HepG2 (cell line): ENCODE results near the gene CYP20A1. TPM values are rescaled to one million over a fixed set of nuclear protein-coding genes. Genes with fewer than 3 reads are reported as not detected.

Experiments
- ASH2L ChIP-seq: fragments of 300-600, 200-600 bp; sonication (generic); IDR thresholded peaks from 2 replicates; pipeline ENCODE4 v1.7.0; 2017; ENCODE audit warnings: low read depth, mild to moderate bottlenecking, moderate library complexity, mixed read lengths, low read length; ENCODE audit not compliant: insufficient read length
- FIP1L1 ChIP-seq: fragments of 200-400 bp; formaldehyde crosslinking; IDR thresholded peaks from 2 replicates; pipeline ENCODE4 v1.6.1; 2018; ENCODE audit warnings: low read depth, mild to moderate bottlenecking, low read length, moderate library complexity, borderline replicate concordance; ENCODE audit not compliant: insufficient read depth
- FOXJ3 ChIP-seq: sonication (generic); formaldehyde crosslinking; IDR thresholded peaks from 2 replicates; pipeline ENCODE4 v1.4.0; 2020; ENCODE audit warnings: missing genetic modification reagents, mild to moderate bottlenecking, borderline replicate concordance
- NBN ChIP-seq: fragments of 450-650 bp; conservative IDR thresholded peaks from 2 replicates; pipeline ENCODE4 v1.6.1; 2017
- NR2F1 ChIP-seq, 2 experiments: fragments of 450-650 bp in 1 of 2; formaldehyde crosslinking in 1 of 2; IDR thresholded peaks; 2 replicates each; pipeline versions ENCODE4 v1.5.0 to v1.6.1; 2016 to 2020; ENCODE audit warnings: mild to moderate bottlenecking in 1 of 2, missing compliant biosample characterization in 1 of 2, missing genetic modification reagents in 1 of 2, moderate library complexity in 1 of 2
- RFXAP ChIP-seq: sonication (generic); formaldehyde crosslinking; IDR thresholded peaks from 2 replicates; pipeline ENCODE4 v1.4.0; 2020; ENCODE audit warnings: missing genetic modification reagents, borderline replicate concordance
- RXRB ChIP-seq: IDR thresholded peaks from 2 replicates; pipeline ENCODE4 v1.6.1; 2016; ENCODE audit warnings: borderline replicate concordance, missing genetic modification reagents, missing compliant biosample characterization
- SALL2 ChIP-seq: sonication (generic); formaldehyde crosslinking; IDR thresholded peaks from 2 replicates; pipeline ENCODE4 v1.8.1; 2023; ENCODE audit warnings: mild to moderate bottlenecking, missing genetic modification reagents, inconsistent platforms
- YEATS4 ChIP-seq: sonication (generic); formaldehyde crosslinking; IDR thresholded peaks from 2 replicates; pipeline ENCODE4 v1.4.0; 2020; ENCODE audit warnings: missing genetic modification reagents, borderline replicate concordance
- ZNF333 ChIP-seq: sonication (generic); formaldehyde crosslinking; IDR thresholded peaks from 2 replicates; pipeline ENCODE4 v1.4.0; 2020; ENCODE audit warnings: mild to moderate bottlenecking, missing genetic modification reagents, borderline replicate concordance
- ZNF652 ChIP-seq: IDR thresholded peaks from 2 replicates; pipeline ENCODE4 v1.6.1; 2016; ENCODE audit warnings: low read depth, borderline replicate concordance
- ZSCAN30 ChIP-seq: sonication (generic); formaldehyde crosslinking; IDR thresholded peaks from 2 replicates; pipeline ENCODE4 v1.5.0; 2020; ENCODE audit warnings: mild to moderate bottlenecking, missing genetic modification reagents
- polyA plus RNA-seq, 8 experiments: library from polyadenylated mRNA; depleted of rRNA in 3 of 8; stranded (reverse) in 7 of 8; unstranded in 1 of 8; fragments of >200 nt; fragmentation: Illumina TruSeq in 4 of 8; extraction: Trizol in 4 of 8; gene quantifications; 2 replicates each; pipeline versions ENCODE4 v1.2.1 to v1.2.3, GENCODE V29; 2011 to 2016; ENCODE audit warnings: low read depth in 4 of 8, missing spikeins in 1 of 8, mixed read lengths in 1 of 8; ENCODE audit not compliant: insufficient read depth in 1 of 8
- total RNA-seq, 5 experiments: library from RNA; depleted of rRNA; stranded (reverse); fragments of >200 nt; fragmentation: Illumina TruSeq; extraction: Trizol; gene quantifications; 2 replicates each; pipeline ENCODE4 v1.2.3, GENCODE V29; 2016; ENCODE audit warnings: low read depth in 1 of 5
- TF ChIP-seq, protein P1 (sequence below): sonication (generic); formaldehyde crosslinking; IDR thresholded peaks from 2 replicates; pipeline ENCODE4 v1.4.0; 2020; ENCODE audit warnings: missing genetic modification reagents
- TF ChIP-seq, protein P2 (sequence below): sonication (generic); formaldehyde crosslinking; IDR thresholded peaks from 2 replicates; pipeline ENCODE4 v1.9.0; 2021; ENCODE audit warnings: missing genetic modification reagents, mild to moderate bottlenecking, borderline replicate concordance
- TF ChIP-seq, protein P3 (sequence below): conservative IDR thresholded peaks from 2 replicates; pipeline ENCODE4 v1.6.1; 2018; ENCODE audit warnings: missing genetic modification reagents
- TF ChIP-seq, protein P4 (sequence below): sonication (generic); formaldehyde crosslinking; IDR thresholded peaks from 2 replicates; pipeline ENCODE4 v1.5.1; 2020; ENCODE audit warnings: missing genetic modification reagents, mild to moderate bottlenecking, borderline replicate concordance
- TF ChIP-seq, protein P5 (sequence below): sonication (generic); formaldehyde crosslinking; conservative IDR thresholded peaks from 2 replicates; pipeline ENCODE4 v1.4.0; 2020; ENCODE audit warnings: missing genetic modification reagents
- TF ChIP-seq, protein P6 (sequence below): sonication (generic); formaldehyde crosslinking; conservative IDR thresholded peaks from 2 replicates; pipeline ENCODE4 v1.8.1; 2023; ENCODE audit warnings: missing genetic modification reagents

Gene CYP20A1
- total and polyA plus RNA-seq, 2 of the 13 experiments (the other 11 are each of a cell fraction or from before 2014, with no cell fraction given), result 9.6 to 35.3 TPM

DNA sequence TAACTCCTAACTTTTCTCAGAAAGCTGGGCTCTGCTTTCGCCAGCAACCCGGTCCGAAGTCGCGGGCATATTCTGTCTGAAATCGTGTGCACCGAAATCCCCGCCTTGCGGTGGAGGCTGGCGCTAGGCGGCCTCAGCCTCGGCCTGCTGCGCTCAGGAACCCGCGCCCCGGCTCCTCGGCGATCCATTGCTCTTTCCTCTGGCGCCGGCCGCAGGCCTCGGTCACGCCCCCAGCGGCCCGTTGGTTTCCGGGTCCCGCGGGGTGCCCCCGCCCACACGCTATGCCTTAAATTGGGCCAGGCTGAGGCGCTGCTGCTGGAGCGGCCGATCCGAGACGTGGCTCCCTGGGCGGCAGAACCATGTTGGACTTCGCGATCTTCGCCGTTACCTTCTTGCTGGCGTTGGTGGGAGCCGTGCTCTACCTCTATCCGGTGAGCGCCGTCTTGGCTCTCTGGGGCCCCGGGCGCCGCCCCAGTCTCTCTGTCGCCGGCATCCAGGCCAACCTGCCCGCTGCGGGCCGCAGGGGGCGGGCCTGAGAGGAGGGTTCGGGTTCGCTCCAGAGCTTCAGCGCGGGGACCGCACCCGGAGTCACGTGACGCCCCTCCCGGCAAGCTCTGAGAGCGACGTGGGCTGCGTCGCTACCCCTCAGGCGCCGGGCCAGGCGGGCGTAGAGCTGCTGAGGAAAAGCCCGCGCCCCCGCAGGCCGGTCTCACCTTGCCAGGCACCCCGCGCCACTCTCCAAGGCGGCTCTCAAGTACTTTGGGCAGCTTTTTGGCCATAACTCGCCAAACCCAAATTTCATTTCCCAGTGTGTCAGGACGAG, at the start of gene CYP20A1 (continued):
- TF ChIP-seq ZNF652 (CRISPR knock-in tag), result no peak; the same call in 1 of the 2 replicates
- peak; percentile 97 for TF ChIP-seq YEATS4 (CRISPR knock-in tag)
- no peak for TF ChIP-seq NBN
- TF ChIP-seq ASH2L, result peak; percentile 98
- TF ChIP-seq, protein P1, sequence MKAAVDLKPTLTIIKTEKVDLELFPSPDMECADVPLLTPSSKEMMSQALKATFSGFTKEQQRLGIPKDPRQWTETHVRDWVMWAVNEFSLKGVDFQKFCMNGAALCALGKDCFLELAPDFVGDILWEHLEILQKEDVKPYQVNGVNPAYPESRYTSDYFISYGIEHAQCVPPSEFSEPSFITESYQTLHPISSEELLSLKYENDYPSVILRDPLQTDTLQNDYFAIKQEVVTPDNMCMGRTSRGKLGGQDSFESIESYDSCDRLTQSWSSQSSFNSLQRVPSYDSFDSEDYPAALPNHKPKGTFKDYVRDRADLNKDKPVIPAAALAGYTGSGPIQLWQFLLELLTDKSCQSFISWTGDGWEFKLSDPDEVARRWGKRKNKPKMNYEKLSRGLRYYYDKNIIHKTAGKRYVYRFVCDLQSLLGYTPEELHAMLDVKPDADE (CRISPR knock-in tag), result peak; percentile 18; the same call in 1 of the 2 replicates
- TF ChIP-seq, protein P2, sequence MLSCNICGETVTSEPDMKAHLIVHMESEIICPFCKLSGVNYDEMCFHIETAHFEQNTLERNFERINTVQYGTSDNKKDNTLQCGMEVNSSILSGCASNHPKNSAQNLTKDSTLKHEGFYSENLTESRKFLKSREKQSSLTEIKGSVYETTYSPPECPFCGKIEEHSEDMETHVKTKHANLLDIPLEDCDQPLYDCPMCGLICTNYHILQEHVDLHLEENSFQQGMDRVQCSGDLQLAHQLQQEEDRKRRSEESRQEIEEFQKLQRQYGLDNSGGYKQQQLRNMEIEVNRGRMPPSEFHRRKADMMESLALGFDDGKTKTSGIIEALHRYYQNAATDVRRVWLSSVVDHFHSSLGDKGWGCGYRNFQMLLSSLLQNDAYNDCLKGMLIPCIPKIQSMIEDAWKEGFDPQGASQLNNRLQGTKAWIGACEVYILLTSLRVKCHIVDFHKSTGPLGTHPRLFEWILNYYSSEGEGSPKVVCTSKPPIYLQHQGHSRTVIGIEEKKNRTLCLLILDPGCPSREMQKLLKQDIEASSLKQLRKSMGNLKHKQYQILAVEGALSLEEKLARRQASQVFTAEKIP (CRISPR knock-in tag), result no peak
- TF ChIP-seq, protein P3, sequence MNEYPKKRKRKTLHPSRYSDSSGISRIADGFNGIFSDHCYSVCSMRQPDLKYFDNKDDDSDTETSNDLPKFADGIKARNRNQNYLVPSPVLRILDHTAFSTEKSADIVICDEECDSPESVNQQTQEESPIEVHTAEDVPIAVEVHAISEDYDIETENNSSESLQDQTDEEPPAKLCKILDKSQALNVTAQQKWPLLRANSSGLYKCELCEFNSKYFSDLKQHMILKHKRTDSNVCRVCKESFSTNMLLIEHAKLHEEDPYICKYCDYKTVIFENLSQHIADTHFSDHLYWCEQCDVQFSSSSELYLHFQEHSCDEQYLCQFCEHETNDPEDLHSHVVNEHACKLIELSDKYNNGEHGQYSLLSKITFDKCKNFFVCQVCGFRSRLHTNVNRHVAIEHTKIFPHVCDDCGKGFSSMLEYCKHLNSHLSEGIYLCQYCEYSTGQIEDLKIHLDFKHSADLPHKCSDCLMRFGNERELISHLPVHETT (CRISPR knock-in tag), result peak; percentile 87
- peak; percentile 97 for TF ChIP-seq FIP1L1
- peak; percentile 87 for TF ChIP-seq SALL2 (CRISPR knock-in tag)
- TF ChIP-seq, protein P4, sequence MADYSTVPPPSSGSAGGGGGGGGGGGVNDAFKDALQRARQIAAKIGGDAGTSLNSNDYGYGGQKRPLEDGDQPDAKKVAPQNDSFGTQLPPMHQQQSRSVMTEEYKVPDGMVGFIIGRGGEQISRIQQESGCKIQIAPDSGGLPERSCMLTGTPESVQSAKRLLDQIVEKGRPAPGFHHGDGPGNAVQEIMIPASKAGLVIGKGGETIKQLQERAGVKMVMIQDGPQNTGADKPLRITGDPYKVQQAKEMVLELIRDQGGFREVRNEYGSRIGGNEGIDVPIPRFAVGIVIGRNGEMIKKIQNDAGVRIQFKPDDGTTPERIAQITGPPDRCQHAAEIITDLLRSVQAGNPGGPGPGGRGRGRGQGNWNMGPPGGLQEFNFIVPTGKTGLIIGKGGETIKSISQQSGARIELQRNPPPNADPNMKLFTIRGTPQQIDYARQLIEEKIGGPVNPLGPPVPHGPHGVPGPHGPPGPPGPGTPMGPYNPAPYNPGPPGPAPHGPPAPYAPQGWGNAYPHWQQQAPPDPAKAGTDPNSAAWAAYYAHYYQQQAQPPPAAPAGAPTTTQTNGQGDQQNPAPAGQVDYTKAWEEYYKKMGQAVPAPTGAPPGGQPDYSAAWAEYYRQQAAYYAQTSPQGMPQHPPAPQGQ, result no peak
- TF ChIP-seq ZNF333, result peak; percentile 96
- no peak; a peak in 1 of 4 replicates for TF ChIP-seq NR2F1 (CRISPR knock-in tag; IDR thresholded peaks at IDR 0.05)
- TF ChIP-seq RXRB, result peak; percentile 66; the same call in 1 of the 2 replicates
- TF ChIP-seq FOXJ3 (CRISPR knock-in tag), result peak; percentile 87
- TF ChIP-seq, protein P5, sequence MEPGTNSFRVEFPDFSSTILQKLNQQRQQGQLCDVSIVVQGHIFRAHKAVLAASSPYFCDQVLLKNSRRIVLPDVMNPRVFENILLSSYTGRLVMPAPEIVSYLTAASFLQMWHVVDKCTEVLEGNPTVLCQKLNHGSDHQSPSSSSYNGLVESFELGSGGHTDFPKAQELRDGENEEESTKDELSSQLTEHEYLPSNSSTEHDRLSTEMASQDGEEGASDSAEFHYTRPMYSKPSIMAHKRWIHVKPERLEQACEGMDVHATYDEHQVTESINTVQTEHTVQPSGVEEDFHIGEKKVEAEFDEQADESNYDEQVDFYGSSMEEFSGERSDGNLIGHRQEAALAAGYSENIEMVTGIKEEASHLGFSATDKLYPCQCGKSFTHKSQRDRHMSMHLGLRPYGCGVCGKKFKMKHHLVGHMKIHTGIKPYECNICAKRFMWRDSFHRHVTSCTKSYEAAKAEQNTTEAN (CRISPR knock-in tag), result peak; percentile 75
- TF ChIP-seq ZSCAN30 (CRISPR knock-in tag), result peak; percentile 78
- TF ChIP-seq, protein P6, sequence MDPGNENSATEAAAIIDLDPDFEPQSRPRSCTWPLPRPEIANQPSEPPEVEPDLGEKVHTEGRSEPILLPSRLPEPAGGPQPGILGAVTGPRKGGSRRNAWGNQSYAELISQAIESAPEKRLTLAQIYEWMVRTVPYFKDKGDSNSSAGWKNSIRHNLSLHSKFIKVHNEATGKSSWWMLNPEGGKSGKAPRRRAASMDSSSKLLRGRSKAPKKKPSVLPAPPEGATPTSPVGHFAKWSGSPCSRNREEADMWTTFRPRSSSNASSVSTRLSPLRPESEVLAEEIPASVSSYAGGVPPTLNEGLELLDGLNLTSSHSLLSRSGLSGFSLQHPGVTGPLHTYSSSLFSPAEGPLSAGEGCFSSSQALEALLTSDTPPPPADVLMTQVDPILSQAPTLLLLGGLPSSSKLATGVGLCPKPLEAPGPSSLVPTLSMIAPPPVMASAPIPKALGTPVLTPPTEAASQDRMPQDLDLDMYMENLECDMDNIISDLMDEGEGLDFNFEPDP (CRISPR knock-in tag), result no peak
- peak; percentile 89; the same call in 1 of the 2 replicates for TF ChIP-seq RFXAP (CRISPR knock-in tag)
